Liver (tissue), 9 donors: ENCODE results near the gene COL27A1. TPM values are rescaled to one million over a fixed set of nuclear protein-coding genes. Genes with fewer than 3 reads are reported as not detected.

Experiments used
- DNase-seq: peaks from one replicate; pipeline ENCODE4 v3.0.0-alpha.2; 2017; ENCODE audit warnings: low spot score
- H3K27ac ChIP-seq, 2 donors: one replicate each; pipeline ENCODE4 v1.7.0; 2013; ENCODE audit warnings: inconsistent platforms in 2 of 2, low read length in 2 of 2, control low read depth in 1 of 2, low read depth in 1 of 2, mild to moderate bottlenecking in 1 of 2
- H3K27me3 ChIP-seq, 4 donors: one replicate each; pipeline versions ENCODE4 v1.6.1 to v1.7.0; 2013; ENCODE audit warnings: low read length in 3 of 4, inconsistent platforms in 1 of 4, mild to moderate bottlenecking in 1 of 4, moderate library complexity in 1 of 4; ENCODE audit not compliant: control insufficient read depth in 4 of 4, insufficient read depth in 4 of 4
- H3K36me3 ChIP-seq, 4 donors: one replicate each; pipeline versions ENCODE4 v1.6.1 to v1.7.0; 2013; ENCODE audit warnings: low read length in 3 of 4, mild to moderate bottlenecking in 3 of 4, low read depth in 1 of 4, moderate library complexity in 1 of 4; ENCODE audit not compliant: control insufficient read depth in 4 of 4, insufficient read depth in 3 of 4
- H3K4me1 ChIP-seq, 4 donors: one replicate each; pipeline versions ENCODE4 v1.6.1 to v1.7.0; 2013; ENCODE audit warnings: low read length in 3 of 4, mild to moderate bottlenecking in 3 of 4, moderate library complexity in 1 of 4; ENCODE audit not compliant: control insufficient read depth in 4 of 4, insufficient read depth in 4 of 4
- H3K4me3 ChIP-seq, 3 donors: one replicate each; pipeline versions ENCODE4 v1.6.1 to v1.7.0; 2013; ENCODE audit warnings: low read length in 3 of 3, control low read depth in 1 of 3, low read depth in 1 of 3, mild to moderate bottlenecking in 1 of 3
- H3K9ac ChIP-seq, 2 donors: one replicate each; pipeline ENCODE4 v1.7.0; 2013; ENCODE audit warnings: low read length in 2 of 2, mild to moderate bottlenecking in 2 of 2, moderate library complexity in 2 of 2, control low read depth in 1 of 2, low read depth in 1 of 2
- H3K9me3 ChIP-seq, 4 donors: one replicate each; pipeline versions ENCODE4 v1.6.1 to v1.7.0; 2013; ENCODE audit warnings: low read length in 3 of 4; ENCODE audit not compliant: control insufficient read depth in 4 of 4
- ATF3 ChIP-seq: IDR thresholded peaks from 2 replicates; pipeline ENCODE4 v1.6.1; 2016; ENCODE audit warnings: antibody characterized with exemption
- CTCF ChIP-seq: fragments of 150-350 bp; IDR thresholded peaks from 2 replicates; pipeline ENCODE4 v1.5.1; 2017; ENCODE audit warnings: improper control_type of control experiment, low read depth, low read length; ENCODE audit not compliant: missing input control
- EGR1 ChIP-seq, 2 donors: IDR thresholded peaks; 2 replicates each; pipeline ENCODE4 v1.6.1; 2016 to 2018; ENCODE audit warnings: antibody characterized with exemption in 2 of 2, low read depth in 2 of 2
- FOXA1 ChIP-seq: IDR thresholded peaks from 2 replicates; pipeline ENCODE4 v1.6.1; 2016; ENCODE audit warnings: antibody characterized with exemption
- FOXA2 ChIP-seq: IDR thresholded peaks from 2 replicates; pipeline ENCODE4 v1.6.1; 2016; ENCODE audit warnings: antibody characterized with exemption
- GABPA ChIP-seq, 2 donors: IDR thresholded peaks in 1 of 2; conservative IDR thresholded peaks in 1 of 2; 2 replicates each; pipeline ENCODE4 v1.6.1; 2016; ENCODE audit warnings: antibody characterized with exemption in 2 of 2, mild to moderate bottlenecking in 1 of 2, moderate library complexity in 1 of 2
- HNF4A ChIP-seq, 2 donors: conservative IDR thresholded peaks; 2 replicates each; pipeline ENCODE4 v1.6.1; 2016; ENCODE audit warnings: antibody characterized with exemption in 2 of 2, mild to moderate bottlenecking in 2 of 2
- JUND ChIP-seq, 2 donors: IDR thresholded peaks; 2 replicates each; pipeline ENCODE4 v1.6.1; 2016; ENCODE audit warnings: antibody characterized with exemption in 2 of 2
- MAX ChIP-seq: IDR thresholded peaks from 2 replicates; pipeline ENCODE4 v1.6.1; 2016; ENCODE audit warnings: antibody characterized with exemption
- NR2F2 ChIP-seq: IDR thresholded peaks from 2 replicates; pipeline ENCODE4 v1.6.1; 2016; ENCODE audit warnings: antibody characterized with exemption
- RAD21 ChIP-seq, 2 donors: IDR thresholded peaks; 2 replicates each; pipeline ENCODE4 v1.6.1; 2016; ENCODE audit warnings: antibody characterized with exemption in 2 of 2, mild to moderate bottlenecking in 2 of 2
- REST ChIP-seq: IDR thresholded peaks from 2 replicates; pipeline ENCODE4 v1.6.1; 2016; ENCODE audit warnings: antibody characterized with exemption, mild to moderate bottlenecking
- SP1 ChIP-seq: IDR thresholded peaks from 2 replicates; pipeline ENCODE4 v1.6.1; 2018; ENCODE audit warnings: antibody characterized with exemption, mild to moderate bottlenecking
- YY1 ChIP-seq: IDR thresholded peaks from 2 replicates; pipeline ENCODE4 v1.6.1; 2016; ENCODE audit warnings: antibody characterized with exemption, mild to moderate bottlenecking
- ZBTB33 ChIP-seq: IDR thresholded peaks from 2 replicates; pipeline ENCODE4 v1.6.1; 2016; ENCODE audit warnings: antibody characterized with exemption
- WGBS: extraction: QIAGEN DNeasy Blood & Tissue Kit; methylation state at CpG from one replicate; pipeline ENCODE4 v1.1.7; 2013; 5-methylcytosine and 5-hydroxymethylcytosine counted together
- polyA plus RNA-seq, 2 donors: library from polyadenylated mRNA; stranded (reverse) in 1 of 2; unstranded in 1 of 2; fragments of 200-250 nt in 1 of 2; fragments of >200 nt in 1 of 2; fragmentation: Nextera tagmentation in 1 of 2; extraction: Ambion mirVana in 1 of 2; gene quantifications; one replicate each; pipeline versions ENCODE4 v1.2.1 to v1.2.3, GENCODE V29; 2013 to 2015
- total RNA-seq, 2 donors: library from RNA; depleted of rRNA; stranded (reverse); fragments of >200 nt; gene quantifications; one replicate each; pipeline ENCODE4 v1.2.3, GENCODE V29; 2014
- donor health status: healthy.
- donor health status: healthy.
- donor health status: healthy.
- donor health status: healthy.
- donor health status: healthy.

Gene COL27A1
- total and polyA plus RNA-seq, 4 donors = 7.0 to 20.4 (median 12.0) TPM

GRCh38 chr9:114116126-114116747, 39.1 kb upstream of the COL27A1 start:
- H3K36me3 ChIP-seq = no peaks in the 10 kb centered on the region

More at GRCh38 chr9:114116126-114116747, 39.1 kb upstream of the COL27A1 start:
- Histone ChIP-seq H3K27ac (no peak overlapping the region), H3K9ac (no peak overlapping the region), H3K27me3 (no peaks in the 10 kb centered on the region), H3K4me1 (peaks cover 0 to 29% (median 26%) of the 10 kb centered on the region in 4 donors), H3K4me3 (no peak overlapping the region), H3K9me3 (no peaks in the 10 kb centered on the region)
- TF ChIP-seq YY1 (no peak), EGR1 (IDR thresholded peaks at IDR 0.05; ENCODE audit: low read depth in 2 of 2) (no peak), JUND (IDR thresholded peaks at IDR 0.05) (no peak), NR2F2 (no peak), FOXA2 (no peak), SP1 (no peak), REST (no peak), FOXA1 (no peak), RAD21 (IDR thresholded peaks at IDR 0.05) (no peak), ZBTB33 (no peak), HNF4A (conservative IDR thresholded peaks at IDR 0.05) (no peak), ATF3 (no peak), MAX (no peak), CTCF (no peak), GABPA (IDR thresholded peaks at IDR 0.05 in 1 of 2, conservative IDR thresholded peaks at IDR 0.05 in 1 of 2) (no peak)
- WGBS = 87% methylated on average over 12 of the region's 12 CpGs
- DNase-seq = no peak
